Ishikawa (cell line): ENCODE results near the gene DYRK1A.

Experiments used
- TF ChIP-seq, protein P1 (sequence below): IDR thresholded peaks from 2 replicates; pipeline ENCODE4 v1.6.1; 2012
- TF ChIP-seq, protein P2 (sequence below): IDR thresholded peaks from 2 replicates; pipeline ENCODE4 v1.6.1; 2012; ENCODE audit warnings: low read depth, mild to moderate bottlenecking

DNA sequence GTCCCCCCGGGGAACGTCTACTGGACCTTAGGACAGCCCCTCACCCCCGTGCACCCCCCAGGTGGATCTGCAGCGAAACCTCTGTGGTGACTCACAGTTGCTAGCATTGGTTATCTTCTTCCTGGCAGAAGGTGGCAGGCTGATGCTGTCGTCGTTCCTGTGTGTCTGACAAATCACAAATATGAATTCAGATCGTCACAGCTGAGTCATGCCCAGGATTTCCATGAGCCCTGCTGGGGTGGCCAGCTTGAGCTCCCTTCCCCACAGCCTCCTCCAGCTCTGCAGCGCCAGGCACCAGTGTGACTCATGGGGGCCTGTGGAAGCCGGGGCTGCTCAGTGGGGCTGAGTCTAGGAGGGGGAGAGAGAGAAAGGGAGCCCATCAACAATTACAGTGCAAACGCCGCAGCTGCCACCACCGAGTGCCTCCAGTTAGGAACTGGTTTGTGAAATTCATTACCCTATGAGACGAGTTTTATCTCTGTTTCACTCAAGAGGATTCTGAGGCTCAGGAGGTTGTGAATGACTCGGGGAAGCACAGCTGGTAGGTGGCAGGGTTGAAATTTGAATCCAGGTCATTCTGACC is 197.9 kb downstream of the DYRK1A start:
- TF ChIP-seq, protein P1, sequence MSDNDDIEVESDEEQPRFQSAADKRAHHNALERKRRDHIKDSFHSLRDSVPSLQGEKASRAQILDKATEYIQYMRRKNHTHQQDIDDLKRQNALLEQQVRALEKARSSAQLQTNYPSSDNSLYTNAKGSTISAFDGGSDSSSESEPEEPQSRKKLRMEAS = no peak; the same call in 1 of the 2 replicates
- TF ChIP-seq, protein P2, sequence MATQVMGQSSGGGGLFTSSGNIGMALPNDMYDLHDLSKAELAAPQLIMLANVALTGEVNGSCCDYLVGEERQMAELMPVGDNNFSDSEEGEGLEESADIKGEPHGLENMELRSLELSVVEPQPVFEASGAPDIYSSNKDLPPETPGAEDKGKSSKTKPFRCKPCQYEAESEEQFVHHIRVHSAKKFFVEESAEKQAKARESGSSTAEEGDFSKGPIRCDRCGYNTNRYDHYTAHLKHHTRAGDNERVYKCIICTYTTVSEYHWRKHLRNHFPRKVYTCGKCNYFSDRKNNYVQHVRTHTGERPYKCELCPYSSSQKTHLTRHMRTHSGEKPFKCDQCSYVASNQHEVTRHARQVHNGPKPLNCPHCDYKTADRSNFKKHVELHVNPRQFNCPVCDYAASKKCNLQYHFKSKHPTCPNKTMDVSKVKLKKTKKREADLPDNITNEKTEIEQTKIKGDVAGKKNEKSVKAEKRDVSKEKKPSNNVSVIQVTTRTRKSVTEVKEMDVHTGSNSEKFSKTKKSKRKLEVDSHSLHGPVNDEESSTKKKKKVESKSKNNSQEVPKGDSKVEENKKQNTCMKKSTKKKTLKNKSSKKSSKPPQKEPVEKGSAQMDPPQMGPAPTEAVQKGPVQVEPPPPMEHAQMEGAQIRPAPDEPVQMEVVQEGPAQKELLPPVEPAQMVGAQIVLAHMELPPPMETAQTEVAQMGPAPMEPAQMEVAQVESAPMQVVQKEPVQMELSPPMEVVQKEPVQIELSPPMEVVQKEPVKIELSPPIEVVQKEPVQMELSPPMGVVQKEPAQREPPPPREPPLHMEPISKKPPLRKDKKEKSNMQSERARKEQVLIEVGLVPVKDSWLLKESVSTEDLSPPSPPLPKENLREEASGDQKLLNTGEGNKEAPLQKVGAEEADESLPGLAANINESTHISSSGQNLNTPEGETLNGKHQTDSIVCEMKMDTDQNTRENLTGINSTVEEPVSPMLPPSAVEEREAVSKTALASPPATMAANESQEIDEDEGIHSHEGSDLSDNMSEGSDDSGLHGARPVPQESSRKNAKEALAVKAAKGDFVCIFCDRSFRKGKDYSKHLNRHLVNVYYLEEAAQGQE = no peak
